Measurements from ENCODE around the gene SRSF10. TPM values are rescaled to one million over a fixed set of nuclear protein-coding genes. Genes with fewer than 3 reads are reported as not detected.
A peak's percentile ranks its signal among the peaks of the same experiment; 100 is the strongest.

The SRSF10 gene
- total and polyA plus RNA-seq, 9 of the 15 experiments (the other 6 are each of a cell fraction or from before 2014, with no cell fraction given) = 154 to 264 (median 205) TPM

GRCh38 chr1:23925279-23925678 is 54.8 kb downstream of the SRSF10 start:
- Histone ChIP-seq H3K27me3 (ENCODE audit: control insufficient read depth in 2 of 2, insufficient read depth in 2 of 2, low read length in 2 of 2) (no peaks in the 10 kb centered on the region), H3K36me3 (ENCODE audit: control insufficient read depth, insufficient read depth, low read length) (no peaks in the 10 kb centered on the region), H4K20me1 (replicated peaks; ENCODE audit: control insufficient read depth, insufficient read depth, low read length) (no peaks in the 10 kb centered on the region), H3K9me1 (ENCODE audit: control insufficient read depth, insufficient read depth, low read length) (no peaks in the 10 kb centered on the region), H3K4me2 (ENCODE audit: insufficient read depth, low read length) (no peak overlapping the region), H3K79me2 (ENCODE audit: control insufficient read depth, insufficient read depth, low read length) (no peaks in the 10 kb centered on the region), H2AFZ (ENCODE audit: low read depth, low read length) (no peak overlapping the region), H3K27ac (ENCODE audit: extremely low read depth, low read depth, low read length) (no peak overlapping the region), H3K9me3 (replicated peaks; ENCODE audit: control insufficient read depth, insufficient read depth, low read depth, low read length) (no peaks in the 10 kb centered on the region), H3K4me3 (no peak overlapping the region), H3K9ac (ENCODE audit: insufficient read depth in 1 of 2, low read depth in 2 of 2, low read length in 2 of 2) (no peak overlapping the region), H3K4me1 (replicated peaks in 1 of 2; ENCODE audit: control insufficient read depth in 2 of 2, insufficient read depth in 2 of 2, low read length in 2 of 2) (peaks cover under 1 to 10% of the 10 kb centered on the region in 2 experiments; a peak in 4 of 5 replicates)
- FAIRE-seq = no peak
- 32% methylated on average over 3 of the region's 3 CpGs for WGBS (ENCODE audit: insufficient coverage, low coverage, missing lambda C conversion rate)
- BruUV-seq (replicated peaks) = no TSS peak
- intact Hi-C loops (cut with micrococcal nuclease) (no loop called here), in situ Hi-C loops (cut with MboI) (no loop called here)
- POLR2A ChIA-PET = interaction anchor here (0.9 kb wide), 1 partner anchor 145 kb away, joined by 4 read pairs; no protein-coding TSS in a partner anchor
- no peak for ATAC-seq
- peak in 1 of 4 experiments; percentile 2 for DNase-seq (ENCODE audit: extremely low read depth in 1 of 4, low spot score in 3 of 4)
- no peak for TF ChIP-seq U2AF2 (optimal IDR thresholded peaks at IDR 0.05; ENCODE audit: low read depth, low read length)
- TF ChIP-seq RHOXF2B (CRISPR knock-in tag; conservative IDR thresholded peaks at IDR 0.05) = no peak
- no peak for TF ChIP-seq SREBF2 (CRISPR knock-in tag; IDR thresholded peaks at IDR 0.05)
- TF ChIP-seq SIN3A (IDR thresholded peaks at IDR 0.05; ENCODE audit: borderline replicate concordance in 2 of 2, control insufficient read depth in 1 of 2, low read depth in 2 of 2, low read length in 2 of 2) = no peak
- TF ChIP-seq TRIM24 (IDR thresholded peaks at IDR 0.05) = 0 out of 4 replicates have a peak, but pooled peaks of 1 of the 2 experiments have one; percentile 27
- TF ChIP-seq ZNF830 (CRISPR knock-in tag; IDR thresholded peaks at IDR 0.05) = no peak
- TF ChIP-seq, protein P1, sequence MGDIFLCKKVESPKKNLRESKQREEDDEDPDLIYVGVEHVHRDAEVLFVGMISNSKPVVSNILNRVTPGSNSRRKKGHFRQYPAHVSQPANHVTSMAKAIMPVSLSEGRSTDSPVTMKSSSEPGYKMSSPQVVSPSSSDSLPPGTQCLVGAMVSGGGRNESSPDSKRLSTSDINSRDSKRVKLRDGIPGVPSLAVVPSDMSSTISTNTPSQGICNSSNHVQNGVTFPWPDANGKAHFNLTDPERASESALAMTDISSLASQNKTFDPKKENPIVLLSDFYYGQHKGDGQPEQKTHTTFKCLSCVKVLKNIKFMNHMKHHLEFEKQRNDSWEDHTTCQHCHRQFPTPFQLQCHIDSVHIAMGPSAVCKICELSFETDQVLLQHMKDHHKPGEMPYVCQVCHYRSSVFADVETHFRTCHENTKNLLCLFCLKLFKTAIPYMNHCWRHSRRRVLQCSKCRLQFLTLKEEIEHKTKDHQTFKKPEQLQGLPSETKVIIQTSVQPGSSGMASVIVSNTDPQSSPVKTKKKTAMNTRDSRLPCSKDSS (IDR thresholded peaks at IDR 0.05; ENCODE audit: low read depth, partially characterized antibody) = no peak
- no peak for TF ChIP-seq STAT5B (CRISPR knock-in tag; IDR thresholded peaks at IDR 0.05)
- no peak for TF ChIP-seq TCF3 (CRISPR knock-in tag; IDR thresholded peaks at IDR 0.05)
- TF ChIP-seq HNRNPUL1 (IDR thresholded peaks at IDR 0.05; ENCODE audit: low read length) = no peak
- no peak for TF ChIP-seq POLR2G (IDR thresholded peaks at IDR 0.05; ENCODE audit: low read depth, low read length)
- TF ChIP-seq ZNF316 (IDR thresholded peaks at IDR 0.05) = peak; percentile 72
- TF ChIP-seq ETV1 (tag; conservative IDR thresholded peaks at IDR 0.05; ENCODE audit: low read depth) = no peak
- TF ChIP-seq IRF2 (CRISPR knock-in tag; IDR thresholded peaks at IDR 0.05) = no peak
- TF ChIP-seq KAT8 (IDR thresholded peaks at IDR 0.05; ENCODE audit: low read depth) = no peak
- TF ChIP-seq CBX3 (IDR thresholded peaks at IDR 0.05; ENCODE audit: borderline replicate concordance in 1 of 2, low read length in 2 of 2) = peak in 1 of 2 experiments; percentile 52; a peak in 1 of 3 replicates
- TF ChIP-seq, protein P2, sequence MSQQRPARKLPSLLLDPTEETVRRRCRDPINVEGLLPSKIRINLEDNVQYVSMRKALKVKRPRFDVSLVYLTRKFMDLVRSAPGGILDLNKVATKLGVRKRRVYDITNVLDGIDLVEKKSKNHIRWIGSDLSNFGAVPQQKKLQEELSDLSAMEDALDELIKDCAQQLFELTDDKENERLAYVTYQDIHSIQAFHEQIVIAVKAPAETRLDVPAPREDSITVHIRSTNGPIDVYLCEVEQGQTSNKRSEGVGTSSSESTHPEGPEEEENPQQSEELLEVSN (IDR thresholded peaks at IDR 0.05; ENCODE audit: borderline replicate concordance in 1 of 2, extremely low read depth in 1 of 2, insufficient read depth in 1 of 2, insufficient read length in 1 of 2, low read depth in 1 of 2, low read length in 1 of 2, poor library complexity in 1 of 2, severe bottlenecking in 1 of 2) = no peak
- TF ChIP-seq HDAC8 (tag; IDR thresholded peaks at IDR 0.05) = no peak
- no peak for TF ChIP-seq SMAD3 (CRISPR knock-in tag; conservative IDR thresholded peaks at IDR 0.05)
- CTCF ChIA-PET (ENCODE audit: low intra/inter-chr PET ratio) = no interaction called here

All from K562 (cell line).